Endothelial cell of umbilical vein (primary cell): Measurements from ENCODE around the gene FGD6. TPM values are rescaled to one million over a fixed set of nuclear protein-coding genes. Genes with fewer than 3 reads are reported as not detected.

ENCODE experiments used
- BruUV-seq: library from RNA; stranded (reverse); fragments of 400-500 nt; replicated peaks from 2 replicates; lab custom pipeline; 2021; lab: Mats Ljungman, UMichigan
- CTCF ChIA-PET: fragments of 300-600, 350-600 bp; sonication (Branson Sonifier 250); formaldehyde crosslinking; loops from one replicate; lab custom pipeline; 2021; ENCODE audit warnings: antibody characterized with exemption, inconsistent platforms; lab: Charles Lee
- POLR2A ChIA-PET: fragments of 300-600, 350-600 bp; sonication (Branson Sonifier 250); formaldehyde crosslinking; loops from one replicate; lab custom pipeline; 2021; ENCODE audit warnings: antibody characterized with exemption, inconsistent platforms; lab: Charles Lee
- DNase-seq: peaks from one replicate; pipeline ENCODE4 v3.0.0-alpha.2; 2011; ENCODE audit warnings: low read depth, low spot score
- FAIRE-seq: peaks from 2 replicates; lab custom pipeline; 2011; peaks lifted over from hg19 to GRCh38; lab: Jason Lieb, UNC
- H2AFZ ChIP-seq: 2 replicates; pipeline ENCODE4 v1.6.0; 2012; ENCODE audit warnings: low read depth, low read length, control low read depth, inconsistent platforms
- H3K27ac ChIP-seq: 2 replicates; pipeline ENCODE4 v1.5.1; 2011; ENCODE audit warnings: low read depth, mild to moderate bottlenecking, control low read depth, low read length, moderate library complexity; ENCODE audit not compliant: insufficient read depth
- H3K27me3 ChIP-seq, 2 experiments: 2 replicates each; pipeline versions ENCODE4 v1.6.0 to v1.6.1; 2011; ENCODE audit warnings: low read length in 2 of 2, mixed read lengths in 1 of 2; ENCODE audit not compliant: control insufficient read depth in 2 of 2, insufficient read depth in 2 of 2
- H3K36me3 ChIP-seq, 2 experiments: 2 replicates in 1 of 2; 3 replicates in 1 of 2; pipeline ENCODE4 v1.5.1; 2011; ENCODE audit warnings: low read length in 2 of 2, mild to moderate bottlenecking in 1 of 2, moderate library complexity in 1 of 2; ENCODE audit not compliant: control insufficient read depth in 2 of 2, insufficient read depth in 2 of 2; ENCODE audit errors: extremely low read depth in 1 of 2
- H3K4me1 ChIP-seq: 3 replicates; pipeline ENCODE4 v1.5.1; 2011; ENCODE audit warnings: mild to moderate bottlenecking, low read length; ENCODE audit not compliant: control insufficient read depth, insufficient read depth; ENCODE audit errors: extremely low read depth
- H3K4me2 ChIP-seq: 2 replicates; pipeline ENCODE4 v1.6.1; 2011; ENCODE audit warnings: low read length, control low read depth, mixed read lengths; ENCODE audit not compliant: insufficient read depth
- H3K4me3 ChIP-seq, 3 experiments: fragments of 200-600 bp in 1 of 3; sonication (generic), shearing (Covaris generic) in 1 of 3; replicated peaks in 1 of 3; 2 replicates each; pipeline ENCODE4 v1.5.1; 2011 to 2016; ENCODE audit warnings: control low read depth in 3 of 3, low read length in 3 of 3, mild to moderate bottlenecking in 2 of 3, inconsistent platforms in 1 of 3, low read depth in 1 of 3, moderate library complexity in 1 of 3; ENCODE audit not compliant: insufficient read depth in 1 of 3
- H3K79me2 ChIP-seq: 2 replicates; pipeline ENCODE4 v1.6.0; 2012; ENCODE audit warnings: low read length, inconsistent platforms; ENCODE audit not compliant: control insufficient read depth, insufficient read depth
- H3K9ac ChIP-seq: replicated peaks from 2 replicates; pipeline ENCODE3; 2011; ENCODE audit warnings: low read length, control low read depth; ENCODE audit not compliant: insufficient read depth; ENCODE audit errors: extremely low read depth
- H3K9me1 ChIP-seq: replicated peaks from 3 replicates; pipeline ENCODE4 v1.6.0; 2011; ENCODE audit warnings: mild to moderate bottlenecking, low read length; ENCODE audit not compliant: control insufficient read depth, insufficient read depth; ENCODE audit errors: extremely low read depth
- H3K9me3 ChIP-seq: replicated peaks from 2 replicates; pipeline ENCODE4 v1.5.1; 2012; ENCODE audit warnings: low read length, inconsistent platforms; ENCODE audit not compliant: control insufficient read depth, insufficient read depth
- H4K20me1 ChIP-seq: replicated peaks from 2 replicates; pipeline ENCODE3; 2011; ENCODE audit warnings: mild to moderate bottlenecking, low read length; ENCODE audit not compliant: control insufficient read depth, insufficient read depth; ENCODE audit errors: extremely low read depth
- CTCF ChIP-seq, 2 donors: IDR thresholded peaks; 1 replicate in 1 of 2; 2 replicates in 1 of 2; pipeline ENCODE4 v1.5.1; 2011; ENCODE audit warnings: low read length in 2 of 2, mild to moderate bottlenecking in 2 of 2, moderate library complexity in 2 of 2, control low read depth in 1 of 2, inconsistent platforms in 1 of 2, low read depth in 1 of 2; ENCODE audit not compliant: insufficient read depth in 1 of 2; ENCODE audit errors: extremely low read depth in 1 of 2
- EZH2 ChIP-seq: IDR thresholded peaks from 2 replicates; pipeline ENCODE4 v1.6.1; 2012; ENCODE audit warnings: borderline replicate concordance, low read depth, mild to moderate bottlenecking, moderate library complexity, low read length, inconsistent platforms; ENCODE audit not compliant: severe bottlenecking
- FOS ChIP-seq: IDR thresholded peaks from 2 replicates; pipeline ENCODE4 v1.6.1; 2011; ENCODE audit warnings: mild to moderate bottlenecking, low read length, moderate library complexity, borderline replicate concordance; ENCODE audit not compliant: insufficient read depth
- GATA2 ChIP-seq: IDR thresholded peaks from 2 replicates; pipeline ENCODE4 v1.7.0; 2011; ENCODE audit warnings: low read depth, mild to moderate bottlenecking, moderate library complexity, mixed read lengths, low read length; ENCODE audit not compliant: insufficient read length, insufficient read depth
- JUN ChIP-seq: IDR thresholded peaks from 2 replicates; pipeline ENCODE4 v1.6.1; 2011; ENCODE audit warnings: borderline replicate concordance, low read depth; ENCODE audit not compliant: insufficient read length, insufficient read depth
- MYC ChIP-seq: IDR thresholded peaks from one replicate; pipeline ENCODE4 v1.6.1; 2011; ENCODE audit warnings: mild to moderate bottlenecking, low read depth, low read length
- POLR2A ChIP-seq: IDR thresholded peaks from 2 replicates; pipeline ENCODE4 v1.6.1; 2012; ENCODE audit warnings: low read depth, mild to moderate bottlenecking, control low read depth, low read length
- POLR2AphosphoS5 ChIP-seq: IDR thresholded peaks from 2 replicates; pipeline ENCODE4 v1.6.1; 2012; ENCODE audit warnings: low read depth, mild to moderate bottlenecking, control low read depth, low read length, moderate library complexity; ENCODE audit not compliant: insufficient read depth
- dilution Hi-C: fragments of 300-500 bp; cut with MboI; formaldehyde crosslinking; loops from one replicate; pipeline ENCODE4 v1.15.0; 2019; ENCODE audit warnings: low sequenced_read_pairs; ENCODE audit not compliant: extremely low pct_ligation_motif_present
- intact Hi-C: fragments of 100-400 bp; cut with micrococcal nuclease; formaldehyde crosslinking; loops from one replicate; pipeline ENCODE4 v1.10.0; 2022
- polyA plus RNA-seq, 4 experiments: library from polyadenylated mRNA; depleted of rRNA in 3 of 4; stranded (reverse) in 3 of 4; unstranded in 1 of 4; fragments of >200 nt; gene quantifications; 2 replicates each; pipeline versions ENCODE4 v1.2.1 to v1.2.3, GENCODE V29; 2011 to 2012; ENCODE audit warnings: missing spikeins in 1 of 4
- total RNA-seq: library from RNA; stranded (reverse); gene quantifications from 2 replicates; pipeline ENCODE4 v1.2.3, GENCODE V29; 2021
- TF ChIP-seq, protein P1 (sequence below): IDR thresholded peaks from 2 replicates; pipeline ENCODE4 v1.6.1; 2011; ENCODE audit not compliant: insufficient read depth, insufficient read length

The FGD6 gene
- total and polyA plus RNA-seq, 2 donors (not counting 3 experiments of a cell fraction or from before 2014, with no cell fraction given) = 5.9 to 14.0 TPM

DNA sequence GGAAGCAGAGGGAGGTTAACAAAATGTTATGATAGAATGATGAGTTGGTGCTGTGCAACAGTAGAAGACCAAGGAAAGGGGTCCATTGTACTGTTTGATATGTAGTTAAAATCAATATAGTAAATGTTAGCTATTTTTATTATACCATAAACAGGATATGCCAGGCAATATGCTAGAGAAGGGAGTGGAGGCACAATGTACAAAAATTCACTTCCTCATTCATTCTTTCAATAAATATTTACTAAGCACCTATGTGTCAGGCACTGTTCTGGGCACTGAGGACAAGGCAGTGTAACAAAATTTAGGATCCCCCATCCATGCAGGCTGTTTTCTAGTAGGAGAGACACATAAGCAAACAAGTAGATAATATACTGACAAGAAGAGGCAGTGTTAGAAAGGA is 25.0 kb downstream of the FGD6 start:
- ChIA-PET CTCF (interaction anchor here (0.6 to 1.4 kb wide), 2 partner anchors 22 to 355 kb away, joined by 3 read pairs; no protein-coding TSS in a partner anchor), POLR2A (no interaction called here)
- TF ChIP-seq POLR2AphosphoS5 (no peak), EZH2 (no peak), FOS (no peak), MYC (no peak), CTCF (IDR thresholded peaks at IDR 0.05; ENCODE audit: extremely low read depth in 1 of 2, insufficient read depth in 1 of 2, low read depth in 1 of 2, low read length in 2 of 2) (no peak), GATA2 (no peak), JUN (no peak), POLR2A (no peak)
- TF ChIP-seq, protein P1, sequence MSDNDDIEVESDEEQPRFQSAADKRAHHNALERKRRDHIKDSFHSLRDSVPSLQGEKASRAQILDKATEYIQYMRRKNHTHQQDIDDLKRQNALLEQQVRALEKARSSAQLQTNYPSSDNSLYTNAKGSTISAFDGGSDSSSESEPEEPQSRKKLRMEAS = no peak
- no peak overlapping the region for H3K9ac ChIP-seq
- no peaks in the 10 kb centered on the region for H3K36me3 ChIP-seq
- FAIRE-seq (no peak), DNase-seq (no peak)
- H3K9me3 ChIP-seq = no peaks in the 10 kb centered on the region
- intact Hi-C loops = no loop called here
- H3K27ac ChIP-seq = no peak overlapping the region
- dilution Hi-C loops = no loop called here
- H3K27me3 ChIP-seq = no peaks in the 10 kb centered on the region
- no peaks in the 10 kb centered on the region for H4K20me1 ChIP-seq
- BruUV-seq = no TSS peak
- H3K4me3 ChIP-seq = no peak overlapping the region
- H3K9me1 ChIP-seq = no peaks in the 10 kb centered on the region
- peaks cover 3% of the 10 kb centered on the region for H3K4me1 ChIP-seq
- H2AFZ ChIP-seq = no peak overlapping the region
- H3K4me2 ChIP-seq = no peak overlapping the region
- H3K79me2 ChIP-seq = no peaks in the 10 kb centered on the region
